ENCODE data around the gene SPAG4. TPM values are rescaled to one million over a fixed set of nuclear protein-coding genes. Genes with fewer than 3 reads are reported as not detected.

The SPAG4 gene
- total RNA-seq, 1 donor, result 2.2 TPM

DNA sequence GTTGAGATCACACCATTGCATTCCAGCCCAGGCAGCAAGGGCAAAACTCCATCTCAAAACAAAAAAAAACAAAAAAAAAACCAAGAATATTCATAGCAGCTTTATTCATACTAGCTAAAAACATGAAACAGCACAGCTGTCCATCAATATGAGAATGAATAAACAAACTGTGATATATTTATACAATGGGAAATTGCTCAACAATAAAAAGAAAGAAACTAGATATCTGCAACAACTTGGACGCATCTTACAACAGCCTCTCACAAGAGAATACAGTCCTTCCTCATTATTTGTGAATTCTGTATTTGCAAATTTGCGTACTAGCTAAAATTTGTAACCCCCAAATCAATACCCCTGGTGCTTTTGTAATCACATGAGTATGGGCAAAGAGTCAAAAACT lies 28.2 kb upstream of the SPAG4 start:
- DNase-seq (ENCODE audit: low read depth), result no peak
- H3K4me3 ChIP-seq (ENCODE audit: low read depth, low read length), result no peak overlapping the region
- TF ChIP-seq, protein P1, sequence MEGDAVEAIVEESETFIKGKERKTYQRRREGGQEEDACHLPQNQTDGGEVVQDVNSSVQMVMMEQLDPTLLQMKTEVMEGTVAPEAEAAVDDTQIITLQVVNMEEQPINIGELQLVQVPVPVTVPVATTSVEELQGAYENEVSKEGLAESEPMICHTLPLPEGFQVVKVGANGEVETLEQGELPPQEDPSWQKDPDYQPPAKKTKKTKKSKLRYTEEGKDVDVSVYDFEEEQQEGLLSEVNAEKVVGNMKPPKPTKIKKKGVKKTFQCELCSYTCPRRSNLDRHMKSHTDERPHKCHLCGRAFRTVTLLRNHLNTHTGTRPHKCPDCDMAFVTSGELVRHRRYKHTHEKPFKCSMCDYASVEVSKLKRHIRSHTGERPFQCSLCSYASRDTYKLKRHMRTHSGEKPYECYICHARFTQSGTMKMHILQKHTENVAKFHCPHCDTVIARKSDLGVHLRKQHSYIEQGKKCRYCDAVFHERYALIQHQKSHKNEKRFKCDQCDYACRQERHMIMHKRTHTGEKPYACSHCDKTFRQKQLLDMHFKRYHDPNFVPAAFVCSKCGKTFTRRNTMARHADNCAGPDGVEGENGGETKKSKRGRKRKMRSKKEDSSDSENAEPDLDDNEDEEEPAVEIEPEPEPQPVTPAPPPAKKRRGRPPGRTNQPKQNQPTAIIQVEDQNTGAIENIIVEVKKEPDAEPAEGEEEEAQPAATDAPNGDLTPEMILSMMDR (IDR thresholded peaks at IDR 0.05; ENCODE audit: insufficient read depth, low read length), result no peak

DNA sequence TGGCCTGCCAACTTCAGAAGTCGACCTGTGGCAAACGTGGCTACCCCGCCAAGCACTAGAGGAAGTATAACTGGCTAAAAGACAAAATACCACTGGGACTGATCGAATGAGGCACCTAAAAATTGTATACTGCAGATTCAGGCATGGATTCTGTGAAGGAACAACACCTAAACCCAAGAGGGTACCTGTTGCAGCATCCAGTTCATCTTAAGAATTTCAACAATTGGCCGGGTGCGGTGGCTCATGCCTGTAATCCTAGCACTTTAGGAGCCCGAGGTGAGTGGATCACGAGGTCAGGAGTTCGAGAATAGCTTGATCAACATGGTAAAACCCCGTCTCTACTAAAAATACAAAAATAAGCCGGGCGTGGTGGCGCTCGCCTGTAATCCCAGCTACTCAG lies 27.2 kb upstream of the SPAG4 start:
- no peak for DNase-seq (ENCODE audit: low read depth)
- TF ChIP-seq, protein P1 (IDR thresholded peaks at IDR 0.05; ENCODE audit: insufficient read depth, low read length), result no peak

DNA sequence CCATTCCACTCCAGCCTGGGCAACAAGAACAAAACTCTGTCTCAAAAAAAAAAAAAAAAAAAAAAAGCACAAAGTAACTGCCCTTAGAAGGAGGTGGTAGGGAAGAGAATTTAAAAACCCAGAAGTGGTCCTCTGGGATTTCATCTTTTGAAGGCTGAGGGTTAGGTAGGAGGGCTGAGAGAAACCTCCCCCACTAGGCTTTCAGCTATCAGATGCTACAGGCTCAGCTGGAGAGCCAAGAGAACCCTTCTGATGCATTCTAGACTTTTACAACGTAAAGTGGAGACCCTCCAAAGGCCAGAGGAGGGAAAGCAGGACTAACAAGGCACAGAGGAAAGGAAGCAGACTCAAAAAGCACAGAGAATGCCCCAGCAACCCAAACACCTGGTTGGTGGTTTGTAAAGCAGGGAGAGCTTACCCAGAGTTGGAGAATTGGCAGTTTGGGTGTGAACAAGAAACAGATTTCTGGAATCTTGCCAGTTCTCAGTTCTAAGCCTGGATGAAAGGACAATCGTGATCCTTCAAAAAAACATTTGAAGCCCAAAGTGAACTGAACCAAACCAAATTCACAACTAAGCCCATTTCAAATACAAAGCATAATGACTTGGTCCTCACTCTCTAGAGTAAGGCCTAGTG lies 23.2 kb upstream of the SPAG4 start:
- DNase-seq (ENCODE audit: low read depth), result no peak
- TF ChIP-seq, protein P1 (IDR thresholded peaks at IDR 0.05; ENCODE audit: insufficient read depth, low read length), result no peak
- no peak overlapping the region for H3K4me3 ChIP-seq (ENCODE audit: low read depth, low read length)

More for the DNA sequence above, 27.2 kb upstream of the SPAG4 start:
- no peak overlapping the region for H3K4me3 ChIP-seq (ENCODE audit: low read depth, low read length)

DNA sequence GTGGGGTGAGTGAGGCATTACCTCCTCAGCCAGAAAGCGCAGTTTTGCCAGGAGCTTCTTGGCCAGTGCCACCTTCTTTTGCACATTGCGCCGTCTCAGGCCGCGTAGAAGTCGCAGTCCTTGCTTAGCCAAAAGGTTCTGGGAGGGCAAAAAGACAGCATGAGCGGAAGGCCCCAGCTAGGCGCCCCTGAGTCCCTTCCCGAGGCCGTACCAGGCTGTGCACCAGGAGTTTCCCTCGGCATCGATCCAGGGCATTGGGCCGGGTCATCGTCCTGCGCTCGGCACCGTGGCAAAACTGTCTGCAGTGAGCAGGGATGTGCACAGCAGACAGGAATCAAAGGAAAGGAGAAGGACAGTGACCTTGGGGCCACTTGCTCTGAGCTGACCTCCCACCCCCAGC lies 20.2 kb upstream of the SPAG4 start:
- no peak for DNase-seq (ENCODE audit: low read depth)
- no peak overlapping the region for H3K4me3 ChIP-seq (ENCODE audit: low read depth, low read length)
- TF ChIP-seq, protein P1 (IDR thresholded peaks at IDR 0.05; ENCODE audit: insufficient read depth, low read length), result no peak

DNA sequence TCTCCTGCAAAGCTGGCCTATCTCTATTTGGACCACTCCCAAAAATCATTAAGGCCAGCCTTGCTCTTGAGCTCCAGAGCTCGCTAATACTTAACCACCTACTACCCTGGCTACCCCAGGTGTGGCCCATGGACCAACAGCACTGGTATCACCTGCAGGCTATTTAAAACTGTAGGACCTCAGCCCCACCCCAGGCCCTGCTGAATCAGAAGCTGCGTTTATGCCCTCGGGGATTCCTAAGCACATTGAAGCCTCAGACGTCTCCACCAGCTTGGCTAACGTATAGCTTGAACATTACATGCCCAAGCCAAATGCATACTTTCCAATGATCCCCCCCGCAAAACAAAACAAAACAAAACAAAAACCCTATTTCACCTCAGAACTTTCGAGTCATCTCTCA lies 19.7 kb upstream of the SPAG4 start:
- DNase-seq (ENCODE audit: low read depth), result no peak
- no peak overlapping the region for H3K4me3 ChIP-seq (ENCODE audit: low read depth, low read length)
- TF ChIP-seq, protein P1 (IDR thresholded peaks at IDR 0.05; ENCODE audit: insufficient read depth, low read length), result no peak

DNA sequence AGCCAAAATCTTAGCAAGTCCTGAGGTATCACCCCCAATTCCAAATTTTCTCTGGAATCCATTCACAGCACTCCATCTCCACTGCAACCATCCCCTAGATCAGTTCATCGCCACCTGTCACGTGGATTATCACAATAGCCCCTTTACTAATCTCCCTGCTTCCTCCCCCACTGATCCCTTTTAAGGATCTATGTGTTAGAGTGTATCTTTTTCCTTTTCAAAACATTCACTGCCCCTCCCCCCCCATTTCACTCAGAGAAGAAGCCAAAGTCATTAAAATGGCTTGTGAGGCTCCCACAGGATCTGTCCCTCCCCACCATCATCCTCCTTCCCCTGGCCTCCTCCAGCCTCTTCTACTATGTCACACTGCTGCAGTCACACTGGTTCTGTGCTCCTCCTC lies 18.4 kb upstream of the SPAG4 start:
- no peak overlapping the region for H3K4me3 ChIP-seq (ENCODE audit: low read depth, low read length)
- TF ChIP-seq, protein P1 (IDR thresholded peaks at IDR 0.05; ENCODE audit: insufficient read depth, low read length), result no peak
- DNase-seq (ENCODE audit: low read depth), result no peak

DNA sequence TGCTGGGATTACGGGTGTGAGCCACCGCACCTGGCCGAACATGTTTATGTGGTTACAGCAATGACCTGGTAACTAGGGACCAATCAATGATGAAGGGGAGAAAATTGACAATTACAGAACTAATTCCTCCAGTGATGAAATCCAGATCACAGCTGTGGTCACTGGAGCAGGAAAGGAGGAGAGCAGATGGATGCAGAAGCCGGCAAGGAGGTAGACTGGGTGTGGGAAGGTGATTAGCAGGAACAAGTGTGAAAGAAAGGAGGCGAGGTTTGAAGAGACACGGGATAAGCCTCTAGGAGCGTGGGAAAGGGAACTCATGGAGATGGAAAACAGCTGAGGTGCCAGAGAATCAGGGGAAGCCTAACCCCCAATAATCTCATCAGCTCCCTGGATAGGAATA lies 17.2 kb upstream of the SPAG4 start:
- TF ChIP-seq, protein P1 (IDR thresholded peaks at IDR 0.05; ENCODE audit: insufficient read depth, low read length), result no peak
- no peak for DNase-seq (ENCODE audit: low read depth)
- no peak overlapping the region for H3K4me3 ChIP-seq (ENCODE audit: low read depth, low read length)
